OCI-LY1 (cell line): ENCODE results near the gene SLC35F3.
"Not testable (repeated sequence)": the region's sequence is repeated elsewhere in the genome, so short reads cannot be mapped to it uniquely, and the experiment has no call there.

Experiments used
- H2AFZ ChIP-seq: fragments of 200-600 bp; sonication (generic), shearing (Covaris generic); 2 replicates; pipeline ENCODE4 v1.6.0; 2014; ENCODE audit warnings: antibody characterized with exemption, mild to moderate bottlenecking, low read length
- H3F3A ChIP-seq: fragments of 200-600 bp; sonication (generic), shearing (Covaris generic); 2 replicates; pipeline ENCODE4 v1.6.0; 2014; ENCODE audit warnings: mild to moderate bottlenecking, antibody characterized with exemption, low read length, moderate library complexity; ENCODE audit not compliant: insufficient read depth
- H3K27ac ChIP-seq: fragments of 200-600 bp; sonication (generic); 2 replicates; pipeline ENCODE4 v1.5.1; 2014; ENCODE audit warnings: low read length, mixed run types, mild to moderate bottlenecking, low read depth; ENCODE audit not compliant: poor library complexity, severe bottlenecking
- H3K27me3 ChIP-seq: fragments of 200-600 bp; sonication (generic); 2 replicates; pipeline ENCODE4 v1.6.0; 2014; ENCODE audit warnings: antibody characterized with exemption, mild to moderate bottlenecking, low read length, moderate library complexity; ENCODE audit not compliant: insufficient read depth
- H3K36me3 ChIP-seq: fragments of 200-600 bp; sonication (generic); 2 replicates; pipeline ENCODE4 v1.6.1; 2014; ENCODE audit warnings: mild to moderate bottlenecking, antibody characterized with exemption, low read length, moderate library complexity, mixed read lengths; ENCODE audit not compliant: insufficient read depth
- H3K4me1 ChIP-seq: fragments of 200-600 bp; sonication (generic); 2 replicates; pipeline ENCODE4 v1.5.1; 2014; ENCODE audit warnings: mild to moderate bottlenecking, low read length, moderate library complexity; ENCODE audit not compliant: insufficient read depth, severe bottlenecking
- H3K4me2 ChIP-seq: fragments of 200-600 bp; sonication (generic), shearing (Covaris generic); 2 replicates; pipeline ENCODE4 v1.6.1; 2014; ENCODE audit warnings: low read length
- H3K4me3 ChIP-seq: fragments of 200-600 bp; sonication (generic); 2 replicates; pipeline ENCODE4 v1.5.1; 2014; ENCODE audit warnings: low read length, low read depth, mild to moderate bottlenecking, mixed read lengths; ENCODE audit not compliant: poor library complexity, severe bottlenecking
- H3K79me2 ChIP-seq: fragments of 200-600 bp; shearing (Covaris generic); 2 replicates; pipeline ENCODE4 v1.6.1; 2016; ENCODE audit warnings: mixed run types, low read length, mixed read lengths; ENCODE audit not compliant: insufficient read depth
- H3K9ac ChIP-seq: fragments of 200-600 bp; sonication (generic), shearing (Covaris generic); 2 replicates; pipeline ENCODE4 v1.6.1; 2014; ENCODE audit warnings: mild to moderate bottlenecking, low read length, mixed read lengths
- H3K9me2 ChIP-seq: fragments of 200-600 bp; sonication (generic), shearing (Covaris generic); 2 replicates; pipeline ENCODE4 v1.6.1; 2014; ENCODE audit warnings: low read depth, mild to moderate bottlenecking, low read length, mixed read lengths
- H3K9me3 ChIP-seq: fragments of 200-600 bp; shearing (Covaris generic); 2 replicates; pipeline ENCODE4 v1.6.1; 2014; ENCODE audit warnings: low read length, mixed read lengths
- H4K20me1 ChIP-seq: fragments of 200-600 bp; sonication (generic), shearing (Covaris generic); 2 replicates; pipeline ENCODE4 v1.6.0; 2016; ENCODE audit warnings: mild to moderate bottlenecking, low read length; ENCODE audit not compliant: insufficient read depth
- EZH2 ChIP-seq: fragments of 200-600 bp; sonication (generic), shearing (Covaris generic); IDR thresholded peaks from 2 replicates; pipeline ENCODE4 v1.8.0; 2017; ENCODE audit warnings: borderline replicate concordance, mixed run types, mild to moderate bottlenecking, antibody characterized with exemption, low read length, moderate library complexity, mixed read lengths
- TF ChIP-seq, protein P1 (sequence below): fragments of 200-600 bp; sonication (generic), shearing (Covaris generic); IDR thresholded peaks from 2 replicates; pipeline ENCODE4 v1.5.1; 2017; ENCODE audit warnings: mild to moderate bottlenecking, antibody characterized with exemption, low read length, moderate library complexity, mixed read lengths

Gene SLC35F3

DNA sequence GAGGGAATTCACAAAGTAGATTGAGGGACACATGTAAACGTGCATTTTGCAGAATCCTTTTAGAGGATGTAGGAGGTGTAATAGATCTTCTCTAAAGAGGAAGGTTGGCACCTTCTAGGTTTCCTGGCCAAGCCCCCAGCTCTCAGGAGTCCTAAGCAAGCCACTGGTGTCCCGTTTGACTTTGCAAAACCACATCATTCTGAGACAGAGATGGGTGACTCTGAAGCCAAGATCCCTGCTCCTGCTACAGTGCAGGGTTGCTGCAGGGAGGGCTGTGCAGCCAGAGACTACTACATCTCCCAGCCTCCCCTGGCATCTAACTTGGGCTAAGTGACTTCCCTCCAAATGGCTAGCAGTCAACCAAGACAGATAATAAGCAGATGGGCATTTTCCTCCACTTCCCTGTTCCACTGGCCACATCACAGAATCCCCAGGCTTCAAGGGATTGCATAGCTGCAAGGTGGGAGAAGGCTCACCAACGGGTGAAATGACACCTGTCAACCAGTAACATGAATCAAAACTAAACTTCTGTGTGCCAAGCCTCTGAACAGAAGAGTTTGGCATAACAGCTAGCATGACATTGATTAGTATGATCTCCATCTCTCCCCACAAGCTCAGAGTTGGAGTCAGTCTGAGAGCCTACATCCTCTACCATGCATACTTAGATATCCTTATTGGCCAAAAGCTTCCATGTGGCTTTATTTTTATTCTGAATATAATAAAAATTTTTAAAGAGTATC lies 339.2 kb downstream of the SLC35F3 start:
- no peaks in the 10 kb centered on the region for H3K4me1 ChIP-seq
- H3K4me2 ChIP-seq: no peak overlapping the region
- no peaks in the 10 kb centered on the region for H3K9me2 ChIP-seq
- H3F3A ChIP-seq: no peaks in the 10 kb centered on the region
- no peak overlapping the region for H3K27ac ChIP-seq
- H3K79me2 ChIP-seq: no peaks in the 10 kb centered on the region
- H3K27me3 ChIP-seq: no peaks in the 10 kb centered on the region
- no peaks in the 10 kb centered on the region for H4K20me1 ChIP-seq
- no peak overlapping the region for H2AFZ ChIP-seq
- H3K9ac ChIP-seq: no peak overlapping the region
- no peak overlapping the region for H3K4me3 ChIP-seq
- TF ChIP-seq, protein P1, sequence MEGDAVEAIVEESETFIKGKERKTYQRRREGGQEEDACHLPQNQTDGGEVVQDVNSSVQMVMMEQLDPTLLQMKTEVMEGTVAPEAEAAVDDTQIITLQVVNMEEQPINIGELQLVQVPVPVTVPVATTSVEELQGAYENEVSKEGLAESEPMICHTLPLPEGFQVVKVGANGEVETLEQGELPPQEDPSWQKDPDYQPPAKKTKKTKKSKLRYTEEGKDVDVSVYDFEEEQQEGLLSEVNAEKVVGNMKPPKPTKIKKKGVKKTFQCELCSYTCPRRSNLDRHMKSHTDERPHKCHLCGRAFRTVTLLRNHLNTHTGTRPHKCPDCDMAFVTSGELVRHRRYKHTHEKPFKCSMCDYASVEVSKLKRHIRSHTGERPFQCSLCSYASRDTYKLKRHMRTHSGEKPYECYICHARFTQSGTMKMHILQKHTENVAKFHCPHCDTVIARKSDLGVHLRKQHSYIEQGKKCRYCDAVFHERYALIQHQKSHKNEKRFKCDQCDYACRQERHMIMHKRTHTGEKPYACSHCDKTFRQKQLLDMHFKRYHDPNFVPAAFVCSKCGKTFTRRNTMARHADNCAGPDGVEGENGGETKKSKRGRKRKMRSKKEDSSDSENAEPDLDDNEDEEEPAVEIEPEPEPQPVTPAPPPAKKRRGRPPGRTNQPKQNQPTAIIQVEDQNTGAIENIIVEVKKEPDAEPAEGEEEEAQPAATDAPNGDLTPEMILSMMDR: no peak
- no peak for TF ChIP-seq EZH2
- H3K9me3 ChIP-seq: no peaks in the 10 kb centered on the region
- H3K36me3 ChIP-seq: no peaks in the 10 kb centered on the region

DNA sequence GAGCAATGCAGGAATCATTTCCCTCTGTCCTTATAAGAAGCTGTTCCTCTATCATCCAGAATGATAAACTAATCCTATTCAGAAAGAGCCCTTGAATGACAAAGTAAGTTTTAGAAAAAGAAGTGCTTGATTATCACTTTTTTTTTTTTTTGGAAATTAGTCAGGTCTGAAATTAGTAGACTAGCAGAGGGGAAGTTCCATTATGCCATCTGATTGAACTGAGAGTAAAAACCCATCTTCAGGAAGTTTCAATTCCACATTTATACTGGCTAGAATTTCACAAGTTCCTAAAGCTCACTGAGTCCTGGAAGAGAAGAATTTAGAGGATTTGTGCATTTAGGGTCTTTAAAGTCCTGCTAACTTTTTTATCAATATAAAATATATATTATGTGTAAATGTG lies 340.0 kb downstream of the SLC35F3 start:
- Histone ChIP-seq H3K27me3 (no peaks in the 10 kb centered on the region), H3F3A (no peaks in the 10 kb centered on the region), H2AFZ (no peak overlapping the region), H3K9me2 (no peaks in the 10 kb centered on the region), H3K27ac (no peak overlapping the region), H3K4me3 (no peak overlapping the region), H3K79me2 (no peaks in the 10 kb centered on the region), H3K9me3 (no peaks in the 10 kb centered on the region), H3K4me2 (no peak overlapping the region), H4K20me1 (no peaks in the 10 kb centered on the region), H3K4me1 (no peaks in the 10 kb centered on the region), H3K9ac (no peak overlapping the region), H3K36me3 (no peaks in the 10 kb centered on the region)
- TF ChIP-seq, protein P1: no peak
- no peak for TF ChIP-seq EZH2

DNA sequence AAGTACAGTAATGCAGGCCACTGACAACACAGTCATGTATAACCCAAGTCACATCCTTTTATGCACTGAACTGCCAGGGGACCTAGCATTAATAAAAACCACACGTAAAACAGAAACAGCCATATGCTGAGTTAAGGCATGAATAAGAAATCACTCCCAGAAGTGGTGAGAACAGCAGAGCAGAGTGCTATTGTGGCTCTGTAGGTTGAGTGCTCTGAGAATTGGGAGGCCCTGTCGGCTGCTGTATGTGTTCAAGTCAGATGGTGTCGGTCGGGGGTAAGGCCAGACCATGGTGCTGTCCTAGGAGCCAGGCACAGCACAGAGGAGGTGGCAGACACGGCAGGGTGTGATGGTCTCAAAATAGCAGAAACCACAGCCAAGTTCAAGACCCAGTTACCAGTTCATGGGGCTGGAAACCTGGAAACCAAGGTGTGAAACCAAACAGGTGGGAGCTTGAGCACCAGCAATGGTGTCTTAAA lies 342.2 kb downstream of the SLC35F3 start:
- Histone ChIP-seq H3K27me3 (no peaks in the 10 kb centered on the region), H3K9ac (no peak overlapping the region), H3K27ac (no peak overlapping the region), H3F3A (no peaks in the 10 kb centered on the region), H3K4me3 (no peak overlapping the region), H3K4me1 (no peaks in the 10 kb centered on the region), H3K9me2 (no peaks in the 10 kb centered on the region), H3K9me3 (no peaks in the 10 kb centered on the region), H4K20me1 (no peaks in the 10 kb centered on the region), H2AFZ (no peak overlapping the region), H3K79me2 (no peaks in the 10 kb centered on the region), H3K4me2 (no peak overlapping the region), H3K36me3 (no peaks in the 10 kb centered on the region)
- TF ChIP-seq, protein P1: no peak
- TF ChIP-seq EZH2: no peak

DNA sequence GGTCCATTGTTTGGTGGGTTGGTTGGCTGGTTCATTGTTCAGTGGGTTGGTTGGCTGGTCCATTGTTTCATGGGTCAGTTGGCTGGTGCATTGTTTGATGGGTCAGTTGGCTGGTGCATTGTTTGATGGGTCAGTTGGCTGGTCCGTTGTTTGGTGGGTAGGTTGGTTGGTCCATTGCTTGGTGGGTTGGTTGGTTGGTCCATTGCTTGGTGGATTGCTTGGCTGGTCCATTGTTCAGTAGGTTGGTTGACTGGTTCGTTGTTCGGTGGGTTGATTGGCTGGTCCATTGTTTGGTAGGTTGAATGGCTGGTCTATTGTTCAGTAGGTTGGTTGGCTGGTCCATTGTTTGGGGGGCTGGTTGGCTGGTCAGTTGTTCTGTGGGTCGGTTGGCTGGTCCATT lies 343.3 kb downstream of the SLC35F3 start:
- H3K9ac ChIP-seq, H3K36me3 ChIP-seq, H3K27ac ChIP-seq, H3K4me2 ChIP-seq, H3K9me2 ChIP-seq, H3K9me3 ChIP-seq, H4K20me1 ChIP-seq, H3K79me2 ChIP-seq, H2AFZ ChIP-seq, H3K27me3 ChIP-seq, H3K4me3 ChIP-seq, H3K4me1 ChIP-seq, H3F3A ChIP-seq: not testable (repeated sequence)
